ENCODE data around the gene KLHDC7A. TPM values are rescaled to one million over a fixed set of nuclear protein-coding genes. Genes with fewer than 3 reads are reported as not detected.

The KLHDC7A gene
- total and polyA plus RNA-seq, 2 donors (not counting 3 experiments of a cell fraction or from before 2014, with no cell fraction given): not detected

DNA sequence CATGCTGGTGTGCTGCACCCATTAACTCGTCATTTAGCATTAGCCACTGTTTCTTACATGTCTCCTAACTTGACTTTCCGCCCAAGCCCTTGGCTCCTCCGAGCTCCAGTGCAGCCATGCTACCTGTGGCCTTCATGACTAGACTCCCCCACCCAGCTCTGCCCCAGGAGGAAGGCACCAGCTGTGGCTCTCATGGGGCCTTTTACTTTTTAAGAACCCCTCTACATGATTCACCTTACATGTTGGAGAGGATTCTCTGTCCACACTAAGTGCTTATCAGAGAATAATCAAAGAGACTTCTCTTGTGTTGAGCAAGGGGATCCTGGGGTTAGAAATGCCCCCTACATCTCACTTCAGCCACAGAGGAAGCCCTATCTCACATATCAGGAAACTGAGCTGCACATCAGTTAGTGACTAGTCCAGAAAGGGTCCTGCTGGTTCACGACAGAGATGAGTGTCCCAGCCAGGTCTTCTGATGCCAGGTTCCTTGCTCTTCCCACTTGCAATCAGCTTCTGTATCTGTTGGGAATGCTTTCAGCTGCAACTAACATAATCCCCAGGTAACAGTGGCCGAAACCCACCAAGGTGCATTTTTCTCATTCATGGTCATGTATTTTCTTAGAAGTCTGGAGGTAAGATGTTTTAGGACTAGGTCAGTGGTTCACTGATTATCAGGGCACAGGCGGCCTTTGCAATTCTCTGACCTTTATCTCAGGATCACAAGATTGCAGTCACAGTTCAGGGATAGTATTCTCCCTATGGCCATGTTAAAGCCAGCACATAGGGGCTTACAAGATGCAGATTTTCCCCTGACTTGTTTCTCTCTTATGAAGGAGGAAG, 45.9 kb downstream of the KLHDC7A start:
- Histone ChIP-seq H3K9ac (replicated peaks; ENCODE audit: extremely low read depth, insufficient read depth, low read length) (no peak overlapping the region), H3K9me3 (replicated peaks; ENCODE audit: control insufficient read depth, insufficient read depth, low read length) (no peaks in the 10 kb centered on the region), H4K20me1 (replicated peaks; ENCODE audit: control insufficient read depth, extremely low read depth, insufficient read depth, low read length) (no peaks in the 10 kb centered on the region), H3K4me3 (replicated peaks in 1 of 3; ENCODE audit: insufficient read depth in 1 of 3, low read depth in 1 of 3, low read length in 3 of 3) (no peak overlapping the region), H3K79me2 (ENCODE audit: control insufficient read depth, insufficient read depth, low read length) (no peaks in the 10 kb centered on the region), H2AFZ (ENCODE audit: low read depth, low read length) (no peak overlapping the region), H3K4me1 (ENCODE audit: control insufficient read depth, extremely low read depth, insufficient read depth, low read length) (no peaks in the 10 kb centered on the region), H3K36me3 (ENCODE audit: control insufficient read depth in 2 of 2, extremely low read depth in 1 of 2, insufficient read depth in 2 of 2, low read length in 2 of 2) (no peaks in the 10 kb centered on the region), H3K4me2 (ENCODE audit: insufficient read depth, low read length) (no peak overlapping the region), H3K27ac (ENCODE audit: insufficient read depth, low read depth, low read length) (no peak overlapping the region), H3K27me3 (ENCODE audit: control insufficient read depth in 2 of 2, insufficient read depth in 2 of 2, low read length in 2 of 2) (no peaks in the 10 kb centered on the region), H3K9me1 (replicated peaks; ENCODE audit: control insufficient read depth, extremely low read depth, insufficient read depth, low read length) (no peaks in the 10 kb centered on the region)
- dilution Hi-C loops (cut with MboI; ENCODE audit: extremely low pct_ligation_motif_present, low sequenced_read_pairs) (no loop called here), intact Hi-C loops (cut with micrococcal nuclease) (no loop called here)
- DNase-seq (ENCODE audit: low read depth, low spot score): no peak
- ChIA-PET CTCF (no interaction called here), POLR2A (no interaction called here)
- TF ChIP-seq GATA2 (IDR thresholded peaks at IDR 0.05; ENCODE audit: insufficient read depth, insufficient read length, low read depth, low read length): no peak
- no peak for TF ChIP-seq FOS (IDR thresholded peaks at IDR 0.05; ENCODE audit: borderline replicate concordance, insufficient read depth, low read length)
- no peak for TF ChIP-seq EZH2 (IDR thresholded peaks at IDR 0.05; ENCODE audit: borderline replicate concordance, low read depth, low read length, severe bottlenecking)
- BruUV-seq (replicated peaks): no TSS peak
- no peak for FAIRE-seq

DNA sequence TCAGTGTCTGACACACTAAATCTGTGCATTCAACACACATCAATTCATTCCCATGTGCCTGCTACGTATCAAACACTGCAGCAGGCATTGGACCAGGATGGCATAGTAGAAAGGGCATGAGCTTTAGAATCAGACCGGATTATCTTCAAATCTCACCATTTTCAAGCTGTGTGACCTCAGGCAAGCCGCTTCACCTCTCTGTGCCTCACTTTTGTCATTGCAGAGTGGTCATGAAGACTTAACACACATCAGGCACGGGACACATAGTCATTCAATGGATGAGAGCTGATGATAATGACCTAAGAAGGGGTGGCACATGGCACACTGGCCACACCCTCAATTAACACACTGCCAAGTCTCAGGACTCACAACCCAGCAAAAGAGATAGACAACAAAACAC, 46.8 kb downstream of the KLHDC7A start:
- POLR2A ChIA-PET: no interaction called here
- H3K4me3 ChIP-seq (replicated peaks in 1 of 3; ENCODE audit: insufficient read depth in 1 of 3, low read depth in 1 of 3, low read length in 3 of 3): no peak overlapping the region
- H3K27me3 ChIP-seq (ENCODE audit: control insufficient read depth in 2 of 2, insufficient read depth in 2 of 2, low read length in 2 of 2): no peaks in the 10 kb centered on the region
- no peak overlapping the region for H3K27ac ChIP-seq (ENCODE audit: insufficient read depth, low read depth, low read length)
- FAIRE-seq (no peak), DNase-seq (ENCODE audit: low read depth, low spot score) (no peak)
- CTCF ChIA-PET: no interaction called here
- intact Hi-C loops (cut with micrococcal nuclease) (no loop called here), dilution Hi-C loops (cut with MboI; ENCODE audit: extremely low pct_ligation_motif_present, low sequenced_read_pairs) (no loop called here)
- H3K4me1 ChIP-seq (ENCODE audit: control insufficient read depth, extremely low read depth, insufficient read depth, low read length): no peaks in the 10 kb centered on the region
- no peak overlapping the region for H3K4me2 ChIP-seq (ENCODE audit: insufficient read depth, low read length)
- no TSS peak for BruUV-seq (replicated peaks)
- no peaks in the 10 kb centered on the region for H3K36me3 ChIP-seq (ENCODE audit: control insufficient read depth in 2 of 2, extremely low read depth in 1 of 2, insufficient read depth in 2 of 2, low read length in 2 of 2)
- no peak overlapping the region for H2AFZ ChIP-seq (ENCODE audit: low read depth, low read length)
- H3K79me2 ChIP-seq (ENCODE audit: control insufficient read depth, insufficient read depth, low read length): no peaks in the 10 kb centered on the region
- no peaks in the 10 kb centered on the region for H4K20me1 ChIP-seq (replicated peaks; ENCODE audit: control insufficient read depth, extremely low read depth, insufficient read depth, low read length)
- H3K9me3 ChIP-seq (replicated peaks; ENCODE audit: control insufficient read depth, insufficient read depth, low read length): no peaks in the 10 kb centered on the region
- H3K9me1 ChIP-seq (replicated peaks; ENCODE audit: control insufficient read depth, extremely low read depth, insufficient read depth, low read length): no peaks in the 10 kb centered on the region
- TF ChIP-seq POLR2AphosphoS5 (IDR thresholded peaks at IDR 0.05; ENCODE audit: insufficient read depth, low read depth, low read length) (no peak), GATA2 (IDR thresholded peaks at IDR 0.05; ENCODE audit: insufficient read depth, insufficient read length, low read depth, low read length) (no peak), EZH2 (IDR thresholded peaks at IDR 0.05; ENCODE audit: borderline replicate concordance, low read depth, low read length, severe bottlenecking) (no peak), POLR2A (IDR thresholded peaks at IDR 0.05; ENCODE audit: low read depth, low read length) (no peak), JUN (IDR thresholded peaks at IDR 0.05; ENCODE audit: borderline replicate concordance, insufficient read depth, insufficient read length, low read depth) (no peak), MYC (IDR thresholded peaks at IDR 0.05; ENCODE audit: low read depth, low read length) (no peak), FOS (IDR thresholded peaks at IDR 0.05; ENCODE audit: borderline replicate concordance, insufficient read depth, low read length) (no peak)
- TF ChIP-seq, protein P1, sequence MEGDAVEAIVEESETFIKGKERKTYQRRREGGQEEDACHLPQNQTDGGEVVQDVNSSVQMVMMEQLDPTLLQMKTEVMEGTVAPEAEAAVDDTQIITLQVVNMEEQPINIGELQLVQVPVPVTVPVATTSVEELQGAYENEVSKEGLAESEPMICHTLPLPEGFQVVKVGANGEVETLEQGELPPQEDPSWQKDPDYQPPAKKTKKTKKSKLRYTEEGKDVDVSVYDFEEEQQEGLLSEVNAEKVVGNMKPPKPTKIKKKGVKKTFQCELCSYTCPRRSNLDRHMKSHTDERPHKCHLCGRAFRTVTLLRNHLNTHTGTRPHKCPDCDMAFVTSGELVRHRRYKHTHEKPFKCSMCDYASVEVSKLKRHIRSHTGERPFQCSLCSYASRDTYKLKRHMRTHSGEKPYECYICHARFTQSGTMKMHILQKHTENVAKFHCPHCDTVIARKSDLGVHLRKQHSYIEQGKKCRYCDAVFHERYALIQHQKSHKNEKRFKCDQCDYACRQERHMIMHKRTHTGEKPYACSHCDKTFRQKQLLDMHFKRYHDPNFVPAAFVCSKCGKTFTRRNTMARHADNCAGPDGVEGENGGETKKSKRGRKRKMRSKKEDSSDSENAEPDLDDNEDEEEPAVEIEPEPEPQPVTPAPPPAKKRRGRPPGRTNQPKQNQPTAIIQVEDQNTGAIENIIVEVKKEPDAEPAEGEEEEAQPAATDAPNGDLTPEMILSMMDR (IDR thresholded peaks at IDR 0.05; ENCODE audit: extremely low read depth in 1 of 2, insufficient read depth in 1 of 2, low read depth in 1 of 2, low read length in 2 of 2): no peak
- TF ChIP-seq, protein P2, sequence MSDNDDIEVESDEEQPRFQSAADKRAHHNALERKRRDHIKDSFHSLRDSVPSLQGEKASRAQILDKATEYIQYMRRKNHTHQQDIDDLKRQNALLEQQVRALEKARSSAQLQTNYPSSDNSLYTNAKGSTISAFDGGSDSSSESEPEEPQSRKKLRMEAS (IDR thresholded peaks at IDR 0.05; ENCODE audit: insufficient read depth, insufficient read length): no peak
- H3K9ac ChIP-seq (replicated peaks; ENCODE audit: extremely low read depth, insufficient read depth, low read length): no peak overlapping the region

Data from endothelial cell of umbilical vein (primary cell).